ENCODE measurements around the gene TRIM26. TPM values are rescaled to one million over a fixed set of nuclear protein-coding genes. Genes with fewer than 3 reads are reported as not detected.

TRIM26 gene
- total and polyA plus RNA-seq, 2 of the 8 experiments (the other 6 are each of a cell fraction or from before 2014, with no cell fraction given), result 21.5 to 32.3 TPM

GRCh38 chr6:30260036-30260504, 46.9 kb upstream of the TRIM26 start:
- H3K79me2 ChIP-seq (ENCODE audit: control insufficient read depth in 1 of 2, insufficient read depth in 2 of 2, low read length in 2 of 2), result no peaks in the 10 kb centered on the region
- H2AFZ ChIP-seq (ENCODE audit: low read length), result peak overlapping the region; percentile 54; the same call in 1 of the 2 replicates
- no peak overlapping the region for H3K14ac ChIP-seq (ENCODE audit: insufficient read length)
- no peaks in the 10 kb centered on the region for H4K20me1 ChIP-seq (replicated peaks in 1 of 2; ENCODE audit: control insufficient read depth in 1 of 2, insufficient read depth in 2 of 2, low read length in 2 of 2)
- H2BK5ac ChIP-seq (ENCODE audit: low read depth, low read length), result no peak overlapping the region
- no peaks in the 10 kb centered on the region; a peak in 1 of 4 replicates for H3K9me3 ChIP-seq (ENCODE audit: insufficient read depth in 2 of 2, low read depth in 1 of 2, low read length in 1 of 2)
- no peak overlapping the region for H4K5ac ChIP-seq (ENCODE audit: insufficient read length, low read depth, low read length)
- CTCF ChIA-PET (ENCODE audit: partially characterized antibody), result no interaction called here
- peaks cover 2 to 5% (median 4%) of the 10 kb centered on the region in 4 experiments; a peak in 6 of 8 replicates for H3K36me3 ChIP-seq (ENCODE audit: control insufficient read depth in 2 of 4, insufficient read depth in 4 of 4, low read length in 3 of 4)
- H2BK12ac ChIP-seq (ENCODE audit: low read depth, low read length), result no peak overlapping the region
- POLR2A ChIA-PET (ENCODE audit: partially characterized antibody), result interaction anchor here (1.4 kb wide), 1 partner anchor 66 kb away, joined by 7 read pairs; no protein-coding TSS in a partner anchor
- H2AK5ac ChIP-seq (ENCODE audit: low read depth, low read length), result no peak overlapping the region
- no peak overlapping the region for H3K27ac ChIP-seq (ENCODE audit: low read depth, low read length)
- H3K23me2 ChIP-seq (ENCODE audit: low read depth, low read length), result peaks cover 8% of the 10 kb centered on the region; the same call in 1 of the 2 replicates
- H2BK20ac ChIP-seq (ENCODE audit: low read length), result no peak overlapping the region
- H3K4me3 ChIP-seq (ENCODE audit: extremely low read depth in 1 of 4, insufficient read depth in 2 of 4, low read depth in 3 of 4, low read length in 4 of 4), result peak overlapping the region; percentile 64 to 86 (median 71)
- peaks cover 9 to 17% (median 13%) of the 10 kb centered on the region in 4 experiments for H3K27me3 ChIP-seq (replicated peaks in 1 of 4; ENCODE audit: control insufficient read depth in 3 of 4, extremely low read depth in 1 of 4, insufficient read depth in 3 of 4, low read length in 3 of 4)
- peak overlapping the region; percentile 89 for H4K8ac ChIP-seq (ENCODE audit: extremely low read depth, insufficient read depth, low read length)
- H3K4ac ChIP-seq (replicated peaks; ENCODE audit: insufficient read length, low read depth, low read length), result no peak overlapping the region
- no peak overlapping the region for H2BK120ac ChIP-seq (replicated peaks; ENCODE audit: low read depth, low read length)
- H3K79me1 ChIP-seq (ENCODE audit: low read depth, low read length), result no peaks in the 10 kb centered on the region
- peaks cover 0 to 8% (median 2%) of the 10 kb centered on the region in 4 experiments; a peak in 6 of 7 replicates for H3K4me1 ChIP-seq (replicated peaks in 1 of 4; ENCODE audit: control insufficient read depth in 3 of 4, insufficient read depth in 4 of 4, low read length in 3 of 4)
- FAIRE-seq (no peak), DNase-seq (ENCODE audit: low read depth in 1 of 2, low spot score in 2 of 2) (peak in 1 of 2 experiments; percentile 66)
- no peak overlapping the region for H3K18ac ChIP-seq (ENCODE audit: extremely low read depth, low read length)
- H3K4me2 ChIP-seq (ENCODE audit: insufficient read depth in 1 of 2, low read depth in 2 of 2, low read length in 2 of 2), result peak overlapping the region; percentile 76 to 79
- peak overlapping the region; percentile 29; the same call in 1 of the 2 replicates for H2BK15ac ChIP-seq (ENCODE audit: low read length)
- H3K9ac ChIP-seq (replicated peaks in 1 of 4; ENCODE audit: extremely low read depth in 1 of 4, low read depth in 3 of 4, low read length in 3 of 4), result no peak overlapping the region
- no peak overlapping the region for H4K91ac ChIP-seq (replicated peaks; ENCODE audit: insufficient read length, low read length)
- no peak overlapping the region for H3K56ac ChIP-seq (replicated peaks; ENCODE audit: insufficient read length, low read depth, low read length)
- no peak overlapping the region for H3K23ac ChIP-seq (ENCODE audit: insufficient read length)
- 21% methylated on average over 33 of the region's 40 CpGs; no CpG with 5 or more reads in 1 of the 2 experiments for WGBS, 2 experiments (ENCODE audit: extremely low coverage in 1 of 2, insufficient coverage in 1 of 2, insufficient read length in 1 of 2, insufficient replicate concordance in 2 of 2, low coverage in 1 of 2, low lambda C conversion rate in 2 of 2, missing lambda C conversion rate in 1 of 2)
- no peak for TF ChIP-seq POLR2A (IDR thresholded peaks at IDR 0.05; ENCODE audit: control extremely low read depth in 1 of 2, low read depth in 2 of 2, low read length in 2 of 2)
- TF ChIP-seq USF2 (IDR thresholded peaks at IDR 0.05; ENCODE audit: low read length), result no peak
- TF ChIP-seq KDM4A (IDR thresholded peaks at IDR 0.05; ENCODE audit: low read depth, low read length, severe bottlenecking), result peak; percentile 58
- no peak for TF ChIP-seq RNF2 (IDR thresholded peaks at IDR 0.05; ENCODE audit: borderline replicate concordance, low read depth, low read length, missing control alignments, poor library complexity, severe bottlenecking)
- peak; percentile 96 for TF ChIP-seq MAX (IDR thresholded peaks at IDR 0.05)
- no peak for TF ChIP-seq TBP (IDR thresholded peaks at IDR 0.05; ENCODE audit: low read depth, low read length)
- TF ChIP-seq RAD21 (IDR thresholded peaks at IDR 0.05 in 1 of 2, conservative IDR thresholded peaks at IDR 0.05 in 1 of 2; ENCODE audit: low read depth in 2 of 2, low read length in 2 of 2), result no peak
- peak; percentile 95 for TF ChIP-seq E2F6 (IDR thresholded peaks at IDR 0.05)
- TF ChIP-seq JUND (IDR thresholded peaks at IDR 0.05; ENCODE audit: low read length), result no peak
- no peak for TF ChIP-seq HDAC6 (IDR thresholded peaks at IDR 0.05; ENCODE audit: low read depth, low read length)
- TF ChIP-seq NRF1 (IDR thresholded peaks at IDR 0.05; ENCODE audit: low read depth, low read length), result no peak
